OCI-LY7 (cell line): ENCODE data around the gene TRAF3.
"Not testable (repeated sequence)": the region's sequence is repeated elsewhere in the genome, so short reads cannot be mapped to it uniquely, and the experiment has no call there.

Experiments used
- CTCF ChIP-seq: fragments of 200-600 bp; sonication (generic); conservative IDR thresholded peaks from 2 replicates; pipeline ENCODE4 v1.5.1; 2014; ENCODE audit warnings: mild to moderate bottlenecking, antibody characterized with exemption, low read length, moderate library complexity, mixed read lengths
- EZH2phosphoT487 ChIP-seq: fragments of 200-600 bp; sonication (generic); IDR thresholded peaks from 2 replicates; pipeline ENCODE4 v1.6.1; 2018; ENCODE audit warnings: low read depth, borderline replicate concordance, mild to moderate bottlenecking, mixed run types, antibody characterized with exemption, low read length, moderate library complexity, mixed read lengths

- TF ChIP-seq CTCF, EZH2phosphoT487: not testable (repeated sequence)
Observed at GRCh38 chr14:102822887-102823286, 45.6 kb downstream of the TRAF3 start.
